KBM-7 (cell line): Measurements from ENCODE around the gene KCNJ8.
A peak's percentile ranks its signal among the peaks of the same experiment; 100 is the strongest.

Experiments used
- DNase-seq: peaks from one replicate; pipeline ENCODE4 v3.0.0-alpha.2; 2015
- in situ Hi-C: fragments of 300-500 bp; cut with MboI; formaldehyde crosslinking; loops from 2 replicates; pipeline ENCODE4 v1.14.3; 2020; ENCODE audit warnings: low sequenced_read_pairs, low pct_unique_long_range_greater_than_20kb, mixed read lengths

The KCNJ8 gene

DNA sequence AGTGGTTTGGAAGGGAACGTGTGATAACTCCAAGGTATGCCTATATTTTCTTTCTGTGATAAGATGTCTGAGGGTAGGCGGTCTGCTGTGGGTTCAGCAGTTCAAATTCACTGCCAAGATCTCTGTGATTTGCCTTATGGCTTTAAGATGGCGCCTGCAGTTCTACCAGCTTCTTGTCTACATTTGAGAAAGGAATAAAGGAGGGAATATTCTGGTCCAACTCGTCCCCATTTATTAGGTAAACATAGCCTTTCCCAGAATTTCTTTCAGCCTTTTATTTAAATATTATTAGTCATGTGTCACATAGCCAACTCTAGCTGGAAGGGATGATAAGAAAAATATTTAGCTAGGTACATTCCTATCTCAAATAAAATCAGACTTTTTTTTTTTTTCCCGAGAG lies 48.8 kb downstream of the KCNJ8 start:
- DNase-seq = no peak
- in situ Hi-C loops = no loop called here

DNA sequence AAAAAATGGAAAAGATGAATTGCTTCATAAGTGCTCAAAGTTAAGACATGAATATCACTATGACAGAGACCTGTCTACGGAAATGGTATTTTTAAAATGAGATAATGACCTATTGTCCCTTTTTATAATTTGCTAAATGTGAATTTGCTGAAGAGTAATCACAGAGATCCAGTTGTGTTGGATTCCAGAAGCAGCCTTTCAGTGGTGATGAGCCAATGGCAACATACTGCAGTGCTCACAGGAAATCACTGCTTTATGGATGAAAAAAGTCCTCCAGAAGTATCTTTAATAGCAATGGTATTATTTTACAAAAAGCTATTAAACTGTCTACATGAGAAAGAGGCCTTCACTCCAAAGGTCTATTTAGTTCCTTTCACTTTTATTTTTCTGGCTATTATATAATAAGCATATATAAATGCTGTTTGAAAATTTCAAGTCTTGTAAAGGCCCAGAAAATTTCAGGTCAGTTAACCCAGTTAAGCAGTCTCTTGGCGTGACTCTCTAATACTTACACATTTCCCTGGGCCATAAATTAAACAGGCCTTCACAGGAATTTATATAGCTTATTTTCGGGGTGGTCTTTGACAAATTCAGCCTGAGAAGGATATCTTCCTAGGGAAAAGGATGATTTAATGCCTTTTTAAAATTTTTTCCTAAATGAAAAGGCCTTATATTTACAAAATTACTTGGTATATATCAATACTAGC lies 55.4 kb downstream of the KCNJ8 start:
- no peak for DNase-seq
- in situ Hi-C loops = no loop called here

DNA sequence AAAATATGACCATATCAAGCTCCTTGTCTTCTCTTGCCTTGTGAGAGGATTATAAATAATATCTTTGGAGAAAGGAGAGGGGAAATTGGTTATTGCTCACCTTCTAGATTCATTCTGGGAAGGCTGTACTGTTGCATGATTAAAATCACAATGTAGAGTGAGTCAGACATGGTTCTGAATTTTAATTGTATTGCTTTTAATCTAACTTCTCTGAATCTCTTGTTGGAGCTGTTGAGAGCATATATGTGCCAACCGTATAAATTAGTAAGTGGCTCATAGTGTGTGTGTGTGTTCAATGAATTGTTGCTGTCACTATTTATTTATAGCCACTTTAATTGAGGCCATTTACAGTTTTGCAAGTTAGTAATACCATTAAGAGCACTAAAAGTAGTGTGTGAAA lies 56.1 kb downstream of the KCNJ8 start:
- in situ Hi-C loops = no loop called here

DNA sequence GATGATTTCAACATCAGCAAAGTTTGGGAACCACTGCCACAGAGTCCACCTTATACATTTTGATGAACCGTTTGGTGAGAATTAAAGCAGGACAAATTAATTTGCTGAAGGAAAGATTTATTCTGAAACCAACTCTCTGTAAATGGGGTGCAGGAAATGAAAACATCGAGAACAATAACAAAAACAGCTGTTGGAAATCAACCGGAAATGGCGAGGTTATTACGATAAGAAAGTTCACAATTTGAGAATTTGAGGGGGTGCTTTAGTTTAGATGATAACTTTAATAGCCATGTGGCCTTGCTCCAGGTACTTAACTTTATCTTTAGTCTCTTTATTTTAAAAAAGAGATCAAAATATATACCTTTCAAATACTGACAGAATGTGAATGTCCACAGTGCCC lies 56.7 kb downstream of the KCNJ8 start:
- in situ Hi-C loops = no loop called here
- no peak for DNase-seq

More for the DNA sequence above, 56.1 kb downstream of the KCNJ8 start:
- DNase-seq = no peak

DNA sequence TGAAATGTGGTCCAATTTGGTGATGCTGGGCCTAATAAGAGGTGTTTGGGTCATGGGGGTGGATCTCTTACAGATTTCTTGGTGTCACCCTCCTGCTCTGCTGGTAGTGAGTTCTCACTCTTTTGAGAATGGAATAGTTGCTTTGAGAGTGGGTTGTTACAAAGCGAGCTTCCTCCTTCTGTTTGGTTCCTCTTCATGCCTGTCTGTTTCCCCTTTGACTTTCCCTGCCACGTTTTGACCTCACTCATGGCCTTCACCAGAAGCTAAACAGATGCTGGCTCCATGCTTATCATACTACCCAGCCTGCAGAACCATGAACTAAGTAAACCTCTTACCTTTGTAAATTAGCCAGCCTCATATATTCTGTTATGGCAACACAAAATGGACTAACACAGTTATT lies 59.1 kb downstream of the KCNJ8 start:
- in situ Hi-C loops = no loop called here
- peak; percentile 3 for DNase-seq
